Upper lobe of left lung (tissue), 6 donors: Measurements from ENCODE around the gene TMEM97. TPM values are rescaled to one million over a fixed set of nuclear protein-coding genes. Genes with fewer than 3 reads are reported as not detected.

ENCODE experiments used
- ATAC-seq, 2 donors: fragments of 200-7000 bp; cut with Tn5 transposase; one replicate each; pipeline ENCODE4 v1.9.1; 2022; ENCODE audit warnings: mild to moderate bottlenecking in 2 of 2, moderate library complexity in 2 of 2; ENCODE audit not compliant: low FRiP score in 2 of 2
- DNase-seq, 2 donors: peaks; one replicate each; pipeline ENCODE4 v3.0.0-alpha.2; 2019 to 2020
- H3K27ac ChIP-seq, 4 donors: fragments of 200-600 bp; sonication (generic); one replicate each; pipeline ENCODE4 v1.5.1; 2016 to 2019
- H3K27me3 ChIP-seq, 4 donors: fragments of 200-600 bp; sonication (generic); one replicate each; pipeline ENCODE4 v1.5.1; 2017 to 2019
- H3K36me3 ChIP-seq, 4 donors: fragments of 200-600 bp; sonication (generic); one replicate each; pipeline ENCODE4 v1.5.1; 2016 to 2019
- H3K4me1 ChIP-seq, 4 donors: fragments of 200-600 bp; sonication (generic); one replicate each; pipeline ENCODE4 v1.5.1; 2018 to 2019
- H3K4me3 ChIP-seq, 4 donors: fragments of 200-600 bp; sonication (generic); one replicate each; pipeline ENCODE4 v1.5.1; 2017 to 2019; ENCODE audit warnings: mild to moderate bottlenecking in 2 of 4, moderate library complexity in 1 of 4
- H3K9me3 ChIP-seq, 4 donors: fragments of 200-600 bp; sonication (generic); one replicate each; pipeline ENCODE4 v1.5.1; 2018 to 2019
- CTCF ChIP-seq, 6 experiments: fragments of 450-650 bp in 4 of 6; fragments of 200-600 bp in 2 of 6; sonication (generic) in 2 of 6; IDR thresholded peaks; one replicate each; pipeline ENCODE4 v1.5.1; 2016 to 2019; ENCODE audit warnings: antibody characterized with exemption in 6 of 6
- EP300 ChIP-seq, 4 donors: sonication (generic); formaldehyde crosslinking; IDR thresholded peaks; one replicate each; pipeline ENCODE4 v1.5.1; 2017; ENCODE audit warnings: antibody characterized with exemption in 4 of 4, control low read depth in 2 of 4
- POLR2A ChIP-seq, 4 donors: fragments of 450-650 bp; IDR thresholded peaks; one replicate each; pipeline ENCODE4 v1.5.1; 2016 to 2017; ENCODE audit warnings: antibody characterized with exemption in 4 of 4, mild to moderate bottlenecking in 2 of 4
- POLR2AphosphoS5 ChIP-seq, 2 donors: sonication (generic); formaldehyde crosslinking; IDR thresholded peaks; one replicate each; pipeline ENCODE4 v1.5.1; 2017; ENCODE audit warnings: antibody characterized with exemption in 2 of 2
- WGBS, 2 donors: methylation state at CpG; one replicate each; pipeline ENCODE4 v1.1.5; 2017 to 2018; 5-methylcytosine and 5-hydroxymethylcytosine counted together
- total RNA-seq, 6 donors: library from RNA; depleted of rRNA in 4 of 6; stranded (reverse); fragments of >200 nt in 4 of 6; gene quantifications; one replicate each; pipeline versions ENCODE4 v1.1.0 to v1.2.1, GENCODE V29; 2016 to 2021
- donor health status: DM: no; HTN: no; CAD: no; lungs with moderate emphysema.
- donor health status: DM: no; HTN: yes; CAD: no; lungs with severe emphysema.

The TMEM97 gene
- total RNA-seq, 6 donors from 2014 or later = 19.8 to 47.9 (median 37.6) TPM

DNA sequence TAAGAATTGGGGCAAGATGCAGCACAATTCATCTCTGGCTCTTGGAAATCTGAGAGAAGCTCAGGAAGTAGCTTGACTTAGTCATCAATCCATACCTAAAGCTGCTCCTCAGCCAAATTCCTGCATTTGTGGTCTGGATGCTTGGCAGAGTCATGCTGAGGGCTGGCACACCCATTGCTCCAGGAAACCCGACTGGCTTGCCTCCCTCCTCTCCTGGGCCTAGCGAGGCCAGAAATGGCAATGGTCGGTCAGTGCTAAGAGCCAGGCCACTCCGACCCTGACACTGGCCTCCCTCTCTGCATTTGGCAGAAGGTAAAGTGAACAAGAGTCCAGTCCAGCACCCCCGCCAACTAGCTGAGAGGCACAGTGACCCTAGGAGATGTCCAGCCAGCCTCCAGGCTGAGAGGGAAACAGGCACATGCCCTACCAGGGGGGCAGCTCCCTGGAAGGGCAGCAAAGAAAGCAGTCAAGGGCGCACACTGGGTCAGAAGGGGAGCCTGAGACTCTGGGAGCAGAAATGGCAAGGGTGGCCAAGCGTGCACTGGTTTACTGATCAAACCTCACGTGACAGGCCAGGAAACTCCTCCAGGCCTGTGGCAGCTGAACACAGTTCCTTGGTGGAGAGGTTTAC lies 28.4 kb downstream of the TMEM97 start:
- TF ChIP-seq POLR2A (IDR thresholded peaks at IDR 0.05) = no peak
- no peak for TF ChIP-seq CTCF (IDR thresholded peaks at IDR 0.05)
- TF ChIP-seq POLR2AphosphoS5 (IDR thresholded peaks at IDR 0.05) = no peak
- Histone ChIP-seq H3K36me3 (peaks cover 50 to 100% (median 84%) of the 10 kb centered on the region in 4 donors), H3K27ac (peak overlapping the region in 2 of 4 donors; percentile 20 to 43), H3K4me3 (no peak overlapping the region), H3K9me3 (no peaks in the 10 kb centered on the region), H3K4me1 (peaks cover 8 to 13% (median 11%) of the 10 kb centered on the region in 4 donors), H3K27me3 (no peaks in the 10 kb centered on the region)
- DNase-seq (no peak), ATAC-seq (no peak)
- WGBS, 2 donors = 84 to 92% methylated on average over 6 to 8 of the region's 8 CpGs

- ATAC-seq (no peak), DNase-seq (no peak)
- Histone ChIP-seq H3K27ac (no peak overlapping the region), H3K27me3 (no peaks in the 10 kb centered on the region), H3K9me3 (no peaks in the 10 kb centered on the region), H3K4me1 (peaks cover 8 to 13% (median 11%) of the 10 kb centered on the region in 4 donors), H3K36me3 (peaks cover 49 to 100% (median 82%) of the 10 kb centered on the region in 4 donors), H3K4me3 (no peak overlapping the region)
- TF ChIP-seq POLR2A (IDR thresholded peaks at IDR 0.05) (no peak), EP300 (IDR thresholded peaks at IDR 0.05) (no peak), CTCF (IDR thresholded peaks at IDR 0.05) (no peak)
- 62 to 67% methylated on average over 3 of the region's 3 CpGs for WGBS, 2 donors
Measured at GRCh38 chr17:28348979-28349378, 30.0 kb downstream of the TMEM97 start.

DNA sequence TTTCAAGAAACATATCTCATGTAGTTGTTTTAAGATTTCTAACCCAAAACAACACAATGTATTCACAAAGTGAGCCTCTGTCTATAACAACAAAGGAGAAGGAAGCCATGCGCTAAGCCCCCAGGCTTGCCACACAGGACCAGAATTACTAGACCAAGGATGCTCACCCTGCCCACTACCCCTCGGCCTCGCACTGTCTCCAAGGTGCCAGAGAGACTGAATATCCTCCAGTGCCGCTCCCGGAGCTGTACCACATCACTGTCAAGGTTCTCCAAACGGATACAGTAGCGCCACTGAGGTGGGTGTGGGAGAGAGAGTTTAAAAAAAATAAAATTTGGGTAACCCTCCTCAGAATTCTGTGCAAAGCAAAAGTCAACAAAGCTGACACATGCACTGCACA lies 31.3 kb downstream of the TMEM97 start:
- DNase-seq = no peak
- H3K4me3 ChIP-seq = no peak overlapping the region
- no peak for ATAC-seq
- no peak overlapping the region for H3K27ac ChIP-seq
- WGBS, 2 donors = 93 to 96% methylated on average over 7 of the region's 7 CpGs
- peaks cover 9 to 13% (median 11%) of the 10 kb centered on the region in 4 donors for H3K4me1 ChIP-seq
- H3K36me3 ChIP-seq = peaks cover 44 to 99% (median 74%) of the 10 kb centered on the region in 4 donors
- H3K9me3 ChIP-seq = no peaks in the 10 kb centered on the region
- TF ChIP-seq POLR2A (IDR thresholded peaks at IDR 0.05) (no peak), EP300 (IDR thresholded peaks at IDR 0.05) (no peak), CTCF (IDR thresholded peaks at IDR 0.05) (no peak), POLR2AphosphoS5 (IDR thresholded peaks at IDR 0.05) (no peak)
- no peaks in the 10 kb centered on the region for H3K27me3 ChIP-seq

DNA sequence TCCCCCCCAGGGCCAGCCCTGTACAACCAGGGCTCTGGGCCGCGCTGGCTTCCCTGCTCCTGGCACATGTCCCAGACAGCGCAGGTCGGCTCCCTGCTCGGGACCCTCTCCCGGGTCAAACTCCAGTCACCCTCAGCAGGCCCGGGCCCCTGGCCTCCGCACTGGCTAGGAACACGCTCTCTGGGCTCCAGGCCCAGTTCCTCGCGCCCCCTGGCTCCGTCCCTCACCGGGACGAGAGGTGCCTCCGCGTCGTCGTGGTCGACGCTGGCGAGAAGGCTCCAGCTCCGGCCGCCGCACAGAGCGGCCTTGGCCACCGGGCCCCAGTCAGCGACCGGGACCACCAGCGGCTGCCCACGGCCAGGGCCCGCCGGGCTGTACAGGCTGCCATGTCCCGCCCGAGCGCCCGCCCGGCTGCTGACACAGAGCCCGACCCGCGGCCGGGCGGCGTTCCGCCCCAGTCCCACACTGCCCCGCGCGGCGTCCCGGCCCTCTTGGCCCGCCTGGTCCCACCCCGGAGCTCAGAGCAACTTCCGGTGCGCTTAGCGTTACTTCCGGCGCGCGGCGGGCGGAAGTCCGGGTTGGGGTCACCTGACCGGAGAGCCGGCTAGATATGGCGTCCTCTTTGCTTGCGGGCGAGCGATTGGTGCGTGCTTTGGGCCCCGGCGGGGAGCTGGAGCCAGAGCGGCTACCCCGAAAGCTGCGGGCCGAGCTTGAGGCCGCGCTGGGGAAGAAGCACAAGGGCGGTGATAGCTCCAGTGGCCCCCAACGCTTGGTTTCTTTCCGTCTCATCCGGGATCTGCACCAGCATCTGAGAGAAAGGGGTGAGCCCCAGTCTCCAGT lies 38.3 kb downstream of the TMEM97 start, which contains the start of gene POLDIP2:
Gene POLDIP2 (minus strand): TSS at position 467 of the 840 bp plus-strand sequence. CDS start 79 bp downstream, at position 388.
- Histone ChIP-seq H3K36me3 (peaks cover 24 to 62% (median 51%) of the 10 kb centered on the region in 4 donors), H3K27me3 (no peaks in the 10 kb centered on the region), H3K27ac (peak within 1 kb of the TSS; percentile 90 to 94 (median 92)), H3K4me1 (peaks cover 19 to 29% (median 21%) of the 10 kb centered on the region in 4 donors), H3K4me3 (peak within 1 kb of the TSS; percentile 50 to 91 (median 87)), H3K9me3 (no peaks in the 10 kb centered on the region)
- DNase-seq = peak; percentile 94 to 99
- peak in 4 of 6 experiments; percentile 23 to 57 (median 36) for TF ChIP-seq CTCF (IDR thresholded peaks at IDR 0.05)
- peak; percentile 96 to 98 for TF ChIP-seq POLR2AphosphoS5 (IDR thresholded peaks at IDR 0.05)
- TF ChIP-seq EP300 (IDR thresholded peaks at IDR 0.05) = peak in 1 of 4 donors; percentile 76
- peak in 3 of 4 donors; percentile 91 to 97 (median 95) for TF ChIP-seq POLR2A (IDR thresholded peaks at IDR 0.05)
- peak; percentile 98 to 100 for ATAC-seq
- WGBS, 2 donors = 0 to 1% methylated on average over 36 to 46 of the region's 80 CpGs
